ENCODE results near the gene BMAL1. TPM values are rescaled to one million over a fixed set of nuclear protein-coding genes. Genes with fewer than 3 reads are reported as not detected.

BMAL1 gene
- total RNA-seq, 1 donor from 2014 or later = 7.0 TPM

DNA sequence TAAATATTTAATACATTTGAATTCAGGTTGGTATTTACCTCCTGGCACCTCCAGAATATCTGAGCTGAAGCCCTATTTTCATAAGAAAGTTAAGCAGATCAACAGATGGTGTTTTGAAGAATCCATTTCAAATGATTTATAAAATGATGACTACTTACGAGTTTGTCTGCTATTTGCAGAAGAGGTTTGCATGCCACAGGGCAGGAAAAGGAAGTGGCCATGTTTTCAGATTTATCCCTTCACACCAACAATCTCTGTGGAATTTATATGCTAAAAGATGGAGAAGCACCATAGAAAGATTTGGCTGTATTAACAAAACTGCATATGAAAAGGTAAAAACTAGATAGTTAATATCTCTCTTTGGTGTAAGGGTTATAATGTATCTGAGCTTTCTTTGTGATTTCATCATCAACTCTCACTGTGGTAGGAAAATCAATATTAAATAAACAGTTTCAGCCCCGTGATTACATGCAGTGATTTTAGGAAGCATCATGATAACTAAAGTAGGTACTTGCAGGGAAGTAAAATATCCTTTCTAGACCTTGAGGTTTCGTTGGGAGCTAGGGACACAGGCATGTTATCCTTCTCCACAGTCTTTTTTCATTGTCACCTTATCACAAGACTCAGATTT lies 2.6 kb downstream of the BMAL1 start:
- no peak for DNase-seq (ENCODE audit: low spot score, unreplicated experiment)
- Mint-ChIP-seq H3K36me3 (ENCODE audit: insufficient read depth) (no peaks in the 10 kb centered on the region), H3K27me3 (peaks cover 69% of the 10 kb centered on the region), H3K4me1 (ENCODE audit: low read depth) (peaks cover 9% of the 10 kb centered on the region), H3K9me3 (ENCODE audit: low read depth) (no peaks in the 10 kb centered on the region), H3K27ac (no peak overlapping the region), H3K4me3 (ENCODE audit: low read depth) (no peak overlapping the region)
- TF ChIP-seq, protein P1, sequence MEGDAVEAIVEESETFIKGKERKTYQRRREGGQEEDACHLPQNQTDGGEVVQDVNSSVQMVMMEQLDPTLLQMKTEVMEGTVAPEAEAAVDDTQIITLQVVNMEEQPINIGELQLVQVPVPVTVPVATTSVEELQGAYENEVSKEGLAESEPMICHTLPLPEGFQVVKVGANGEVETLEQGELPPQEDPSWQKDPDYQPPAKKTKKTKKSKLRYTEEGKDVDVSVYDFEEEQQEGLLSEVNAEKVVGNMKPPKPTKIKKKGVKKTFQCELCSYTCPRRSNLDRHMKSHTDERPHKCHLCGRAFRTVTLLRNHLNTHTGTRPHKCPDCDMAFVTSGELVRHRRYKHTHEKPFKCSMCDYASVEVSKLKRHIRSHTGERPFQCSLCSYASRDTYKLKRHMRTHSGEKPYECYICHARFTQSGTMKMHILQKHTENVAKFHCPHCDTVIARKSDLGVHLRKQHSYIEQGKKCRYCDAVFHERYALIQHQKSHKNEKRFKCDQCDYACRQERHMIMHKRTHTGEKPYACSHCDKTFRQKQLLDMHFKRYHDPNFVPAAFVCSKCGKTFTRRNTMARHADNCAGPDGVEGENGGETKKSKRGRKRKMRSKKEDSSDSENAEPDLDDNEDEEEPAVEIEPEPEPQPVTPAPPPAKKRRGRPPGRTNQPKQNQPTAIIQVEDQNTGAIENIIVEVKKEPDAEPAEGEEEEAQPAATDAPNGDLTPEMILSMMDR (IDR thresholded peaks at IDR 0.05; ENCODE audit: unreplicated experiment) = no peak

DNA sequence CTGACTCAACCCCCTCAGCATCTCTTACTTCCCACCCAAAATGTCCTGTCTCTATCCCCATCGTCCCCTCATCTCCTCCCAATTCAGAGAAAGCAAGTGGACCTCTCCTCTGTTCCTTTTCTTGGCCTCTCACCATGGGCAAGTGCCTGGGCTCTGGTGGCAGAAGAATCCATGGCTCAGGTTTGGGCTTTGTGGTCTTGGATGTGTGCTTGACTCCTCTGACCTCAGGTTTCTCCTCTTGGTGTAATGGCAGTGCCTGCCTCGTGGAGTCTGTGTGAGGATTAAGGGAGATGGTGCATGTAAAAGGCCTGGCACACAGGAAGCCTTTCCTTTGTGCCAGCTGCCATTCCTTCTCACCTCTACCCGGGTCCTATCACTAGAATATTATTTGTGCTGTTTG lies 3.2 kb downstream of the BMAL1 start:
- H3K9me3 Mint-ChIP-seq (ENCODE audit: low read depth) = no peaks in the 10 kb centered on the region
- DNase-seq (ENCODE audit: low spot score, unreplicated experiment) = no peak

DNA sequence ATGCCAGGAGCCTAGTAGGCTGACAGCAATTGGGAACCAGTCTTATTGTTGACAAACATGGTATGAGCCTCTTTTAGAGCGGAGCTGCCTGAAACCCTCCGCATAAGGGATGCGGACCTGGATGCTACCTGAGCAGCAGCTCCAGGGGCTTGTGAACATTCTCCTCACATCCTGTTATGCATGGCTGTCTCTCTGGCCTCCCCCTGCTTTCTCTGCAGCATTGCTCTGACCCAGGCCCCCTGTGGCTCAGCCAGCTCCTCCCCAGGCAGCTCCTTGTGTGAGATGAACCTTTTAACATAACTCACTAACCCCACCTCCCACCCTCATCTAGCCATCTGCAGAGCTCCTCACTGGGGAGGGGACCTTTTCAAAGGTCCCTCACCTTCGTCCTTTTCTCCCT lies 6.0 kb downstream of the BMAL1 start:
- no peaks in the 10 kb centered on the region for H3K36me3 Mint-ChIP-seq (ENCODE audit: insufficient read depth)
- peaks cover 2% of the 10 kb centered on the region for H3K4me1 Mint-ChIP-seq (ENCODE audit: low read depth)
- H3K27ac Mint-ChIP-seq = no peak overlapping the region
- TF ChIP-seq, protein P1 (IDR thresholded peaks at IDR 0.05; ENCODE audit: unreplicated experiment) = no peak
- no peaks in the 10 kb centered on the region for H3K9me3 Mint-ChIP-seq (ENCODE audit: low read depth)
- DNase-seq (ENCODE audit: low spot score, unreplicated experiment) = no peak
- H3K27me3 Mint-ChIP-seq = peaks cover 51% of the 10 kb centered on the region
- H3K4me3 Mint-ChIP-seq (ENCODE audit: low read depth) = no peak overlapping the region

More for the DNA sequence above, 3.2 kb downstream of the BMAL1 start:
- peaks cover 63% of the 10 kb centered on the region for H3K27me3 Mint-ChIP-seq
- TF ChIP-seq, protein P1 (IDR thresholded peaks at IDR 0.05; ENCODE audit: unreplicated experiment) = no peak
- peaks cover 9% of the 10 kb centered on the region for H3K4me1 Mint-ChIP-seq (ENCODE audit: low read depth)
- no peaks in the 10 kb centered on the region for H3K36me3 Mint-ChIP-seq (ENCODE audit: insufficient read depth)
- no peak overlapping the region for H3K4me3 Mint-ChIP-seq (ENCODE audit: low read depth)
- no peak overlapping the region for H3K27ac Mint-ChIP-seq

DNA sequence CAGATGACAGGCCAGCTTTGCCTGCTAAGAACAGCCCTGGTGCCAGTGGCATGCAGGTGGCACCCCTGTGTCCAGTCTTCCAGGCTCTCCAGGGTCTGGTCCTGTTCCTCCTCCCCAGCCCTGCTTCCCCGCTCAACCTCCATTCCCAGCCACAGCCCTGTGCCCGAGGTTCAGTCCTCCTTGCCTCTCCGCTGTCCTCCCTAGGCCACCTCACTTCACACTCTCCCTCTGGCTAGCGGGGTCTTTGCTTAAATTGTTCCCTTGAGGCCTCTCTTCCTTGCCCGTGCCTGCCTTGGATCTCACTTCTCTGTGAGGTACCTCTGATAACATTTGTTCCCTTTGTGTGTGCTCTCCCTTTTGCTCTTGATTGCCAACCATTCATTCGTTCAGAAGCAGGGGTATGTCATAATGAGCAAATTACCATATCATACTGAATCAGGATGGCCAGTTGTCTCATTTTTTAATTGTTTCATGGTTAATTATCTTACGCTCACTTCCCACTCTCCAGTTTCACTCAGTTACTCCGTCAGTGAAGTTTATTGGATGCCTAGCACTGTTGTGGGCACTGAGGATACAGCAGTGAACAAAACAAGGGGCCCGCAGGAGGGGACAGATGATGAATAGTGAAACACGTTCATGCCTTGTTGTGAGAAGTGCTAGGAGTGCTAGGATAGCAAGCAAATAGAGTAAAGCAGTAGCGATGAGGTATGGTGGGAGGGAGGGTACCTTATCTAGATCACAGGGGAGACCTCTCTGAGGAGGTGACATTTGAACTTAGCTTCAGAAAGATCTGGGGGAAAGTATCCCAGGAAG lies 7.4 kb downstream of the BMAL1 start:
- H3K36me3 Mint-ChIP-seq (ENCODE audit: insufficient read depth) = no peaks in the 10 kb centered on the region
- no peak overlapping the region for H3K27ac Mint-ChIP-seq
- no peaks in the 10 kb centered on the region for H3K9me3 Mint-ChIP-seq (ENCODE audit: low read depth)
- no peak for DNase-seq (ENCODE audit: low spot score, unreplicated experiment)
- H3K4me3 Mint-ChIP-seq (ENCODE audit: low read depth) = no peak overlapping the region
- H3K27me3 Mint-ChIP-seq = peaks cover 37% of the 10 kb centered on the region
- H3K4me1 Mint-ChIP-seq (ENCODE audit: low read depth) = no peaks in the 10 kb centered on the region
- TF ChIP-seq, protein P1 (IDR thresholded peaks at IDR 0.05; ENCODE audit: unreplicated experiment) = no peak

DNA sequence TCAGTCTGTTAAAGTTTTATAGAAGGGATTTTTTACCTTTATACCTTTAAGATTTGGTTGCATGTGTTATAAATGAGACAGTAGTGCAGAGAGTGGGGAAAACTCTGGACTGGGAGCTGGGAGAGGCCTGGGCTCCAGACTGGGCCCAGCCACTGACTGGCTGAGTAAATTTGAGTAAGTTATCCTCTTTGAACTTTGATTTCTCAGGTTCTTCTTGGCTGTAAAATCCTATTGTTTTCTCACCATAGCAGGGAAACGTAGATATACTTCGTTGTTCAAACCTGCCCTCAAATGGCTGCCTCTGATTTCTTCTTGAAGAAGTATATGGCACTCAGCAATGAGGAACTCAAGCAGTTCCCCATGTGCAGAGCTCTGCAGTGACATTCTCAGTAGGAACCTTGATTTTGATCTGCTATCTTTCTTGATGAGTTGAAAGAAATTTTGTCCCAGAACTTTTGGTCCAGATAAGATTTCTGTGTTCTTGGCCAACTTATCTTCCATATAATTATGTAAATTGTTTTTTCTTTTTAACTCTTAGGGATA lies 8.8 kb downstream of the BMAL1 start:
- no peak for DNase-seq (ENCODE audit: low spot score, unreplicated experiment)
- Mint-ChIP-seq H3K4me3 (ENCODE audit: low read depth) (no peak overlapping the region), H3K9me3 (ENCODE audit: low read depth) (no peaks in the 10 kb centered on the region), H3K4me1 (ENCODE audit: low read depth) (no peaks in the 10 kb centered on the region), H3K36me3 (ENCODE audit: insufficient read depth) (no peaks in the 10 kb centered on the region), H3K27me3 (peaks cover 27% of the 10 kb centered on the region), H3K27ac (no peak overlapping the region)
- TF ChIP-seq, protein P1 (IDR thresholded peaks at IDR 0.05; ENCODE audit: unreplicated experiment) = no peak

Measured in progenitor cell of endocrine pancreas (in vitro differentiated cells).